Thymus (tissue), 11 donors: ENCODE measurements around the gene SERAC1. TPM values are rescaled to one million over a fixed set of nuclear protein-coding genes. Genes with fewer than 3 reads are reported as not detected.

ENCODE experiments used
- DNase-seq, 9 donors: peaks; one replicate each; pipeline ENCODE4 v3.0.0-alpha.2; 2013; ENCODE audit warnings: low spot score in 9 of 9, low read depth in 6 of 9, missing footprints in 1 of 9
- H3K27ac ChIP-seq, 2 donors: one replicate each; pipeline ENCODE4 v1.5.1; 2013; ENCODE audit warnings: control low read depth in 1 of 2, low read depth in 1 of 2, low read length in 1 of 2, mild to moderate bottlenecking in 1 of 2, moderate library complexity in 1 of 2
- H3K27me3 ChIP-seq, 2 donors: one replicate each; pipeline ENCODE4 v1.5.1; 2013; ENCODE audit warnings: low read length in 1 of 2; ENCODE audit not compliant: control insufficient read depth in 2 of 2, insufficient read depth in 1 of 2
- H3K36me3 ChIP-seq, 2 donors: one replicate each; pipeline ENCODE4 v1.5.1; 2013; ENCODE audit warnings: low read length in 1 of 2, mild to moderate bottlenecking in 1 of 2, moderate library complexity in 1 of 2; ENCODE audit not compliant: control insufficient read depth in 2 of 2, insufficient read depth in 2 of 2
- H3K4me1 ChIP-seq, 2 donors: one replicate each; pipeline ENCODE4 v1.5.1; 2013; ENCODE audit warnings: low read length in 2 of 2; ENCODE audit not compliant: control insufficient read depth in 2 of 2, insufficient read depth in 2 of 2
- H3K4me3 ChIP-seq, 2 donors: one replicate each; pipeline ENCODE4 v1.5.1; 2013; ENCODE audit warnings: low read length in 2 of 2, control low read depth in 1 of 2, mild to moderate bottlenecking in 1 of 2
- H3K9me3 ChIP-seq, 2 donors: one replicate each; pipeline ENCODE4 v1.5.1; 2013; ENCODE audit warnings: low read length in 1 of 2, mild to moderate bottlenecking in 1 of 2; ENCODE audit not compliant: control insufficient read depth in 2 of 2, insufficient read depth in 1 of 2
- WGBS: extraction: QIAGEN DNeasy Blood & Tissue Kit; methylation state at CpG from one replicate; pipeline ENCODE4 v1.1.7; 2013; 5-methylcytosine and 5-hydroxymethylcytosine counted together
- polyA plus RNA-seq: library from polyadenylated mRNA; stranded (reverse); fragments of 200-250 nt; gene quantifications from one replicate; pipeline ENCODE4 v1.2.3, GENCODE V29; 2013
- total RNA-seq: library from RNA; stranded (reverse); fragments of 120-200 nt; gene quantifications from one replicate; pipeline ENCODE4 v1.2.4, GENCODE V29; 2013
- donor health status: healthy.

Gene SERAC1
- total and polyA plus RNA-seq, 2 donors = 2.7 to 5.6 TPM

GRCh38 chr6:158080849-158081656 lies 87.0 kb downstream of the SERAC1 start:
- no peaks in the 10 kb centered on the region for H3K9me3 ChIP-seq
- no peaks in the 10 kb centered on the region for H3K27me3 ChIP-seq
- peaks cover 9 to 11% of the 10 kb centered on the region in 2 donors for H3K4me1 ChIP-seq
- H3K36me3 ChIP-seq = peaks cover 30 to 38% of the 10 kb centered on the region in 2 donors
- 91% methylated on average over 18 of the region's 18 CpGs for WGBS
- no peak overlapping the region for H3K4me3 ChIP-seq
- H3K27ac ChIP-seq = no peak overlapping the region
- DNase-seq = no peak

- DNase-seq = no peak
- Histone ChIP-seq H3K4me3 (no peak overlapping the region), H3K27me3 (no peaks in the 10 kb centered on the region), H3K36me3 (peaks cover 22 to 29% of the 10 kb centered on the region in 2 donors), H3K9me3 (no peaks in the 10 kb centered on the region), H3K27ac (no peak overlapping the region), H3K4me1 (peaks cover 10 to 11% of the 10 kb centered on the region in 2 donors)
- 84% methylated on average over 7 of the region's 7 CpGs for WGBS
These were observed 89.7 kb downstream of the SERAC1 start for GRCh38 chr6:158078320-158078719.

- WGBS = 96% methylated on average over 10 of the region's 10 CpGs
- Histone ChIP-seq H3K27ac (no peak overlapping the region), H3K4me3 (no peak overlapping the region), H3K36me3 (peaks cover 19 to 29% of the 10 kb centered on the region in 2 donors), H3K4me1 (peaks cover 10 to 12% of the 10 kb centered on the region in 2 donors), H3K27me3 (no peaks in the 10 kb centered on the region), H3K9me3 (no peaks in the 10 kb centered on the region)
- DNase-seq = no peak
These were observed 90.4 kb downstream of the SERAC1 start for GRCh38 chr6:158077676-158078075.

GRCh38 chr6:158076548-158076947 lies 91.5 kb downstream of the SERAC1 start:
- H3K9me3 ChIP-seq = no peaks in the 10 kb centered on the region

GRCh38 chr6:158073776-158074175 lies 94.3 kb downstream of the SERAC1 start:
- H3K4me3 ChIP-seq = no peak overlapping the region
- no peaks in the 10 kb centered on the region for H3K9me3 ChIP-seq
- peaks cover 10 to 19% of the 10 kb centered on the region in 2 donors for H3K4me1 ChIP-seq
- peak overlapping the region in 1 of 2 donors; percentile 1 for H3K27ac ChIP-seq
- peaks cover 25 to 43% of the 10 kb centered on the region in 2 donors for H3K36me3 ChIP-seq
- peak in 1 of 9 donors; percentile 46 for DNase-seq
- no peaks in the 10 kb centered on the region for H3K27me3 ChIP-seq
- 57% methylated on average over 3 of the region's 3 CpGs for WGBS

More at GRCh38 chr6:158076548-158076947, 91.5 kb downstream of the SERAC1 start:
- no peak overlapping the region for H3K4me3 ChIP-seq
- H3K27me3 ChIP-seq = no peaks in the 10 kb centered on the region
- peaks cover 10 to 19% of the 10 kb centered on the region in 2 donors for H3K4me1 ChIP-seq
- H3K36me3 ChIP-seq = peaks cover 17 to 31% of the 10 kb centered on the region in 2 donors
- 98% methylated on average over 18 of the region's 18 CpGs for WGBS
- H3K27ac ChIP-seq = no peak overlapping the region
- no peak for DNase-seq

GRCh38 chr6:158072083-158072721 lies 95.9 kb downstream of the SERAC1 start:
- DNase-seq = peak; percentile 40 to 84 (median 52)
- Histone ChIP-seq H3K4me1 (peaks cover 10 to 21% of the 10 kb centered on the region in 2 donors), H3K27me3 (no peaks in the 10 kb centered on the region), H3K27ac (no peak overlapping the region), H3K9me3 (no peaks in the 10 kb centered on the region), H3K4me3 (no peak overlapping the region), H3K36me3 (peaks cover 29 to 42% of the 10 kb centered on the region in 2 donors)
- WGBS = 28% methylated on average over 16 of the region's 16 CpGs

GRCh38 chr6:158071121-158072082 lies 96.7 kb downstream of the SERAC1 start:
- DNase-seq = no peak
- H3K4me1 ChIP-seq = peaks cover 10 to 21% of the 10 kb centered on the region in 2 donors
- H3K27ac ChIP-seq = no peak overlapping the region
- no peaks in the 10 kb centered on the region for H3K27me3 ChIP-seq
- 95% methylated on average over 34 of the region's 34 CpGs for WGBS
- H3K9me3 ChIP-seq = no peaks in the 10 kb centered on the region
- H3K36me3 ChIP-seq = peaks cover 35 to 41% of the 10 kb centered on the region in 2 donors
- H3K4me3 ChIP-seq = no peak overlapping the region

GRCh38 chr6:158070513-158070912 lies 97.5 kb downstream of the SERAC1 start:
- no peaks in the 10 kb centered on the region for H3K9me3 ChIP-seq
- 99% methylated on average over 10 of the region's 10 CpGs for WGBS
- no peak overlapping the region for H3K27ac ChIP-seq
- peaks cover 41 to 42% of the 10 kb centered on the region in 2 donors for H3K36me3 ChIP-seq
- no peaks in the 10 kb centered on the region for H3K27me3 ChIP-seq
- H3K4me3 ChIP-seq = no peak overlapping the region
- peaks cover 10 to 21% of the 10 kb centered on the region in 2 donors for H3K4me1 ChIP-seq
- no peak for DNase-seq
